Measurements from ENCODE around the gene RAB17. TPM values are rescaled to one million over a fixed set of nuclear protein-coding genes. Genes with fewer than 3 reads are reported as not detected.
A peak's percentile ranks its signal among the peaks of the same experiment; 100 is the strongest.

RAB17 gene
- total and polyA plus RNA-seq, 2 of the 8 experiments (the other 6 are each of a cell fraction or from before 2014, with no cell fraction given) = 42.6 to 83.4 TPM

GRCh38 chr2:237625777-237626176 lies 35.2 kb upstream of the RAB17 start:
- Histone ChIP-seq H4K91ac (replicated peaks; ENCODE audit: insufficient read length, low read length) (no peak overlapping the region), H2BK5ac (ENCODE audit: low read depth, low read length) (peak overlapping the region; percentile 16; the same call in 1 of the 2 replicates), H3K79me1 (ENCODE audit: low read depth, low read length) (peaks cover 2% of the 10 kb centered on the region), H3K14ac (ENCODE audit: insufficient read length) (no peak overlapping the region), H2AK5ac (ENCODE audit: low read depth, low read length) (peak overlapping the region; percentile 77; the same call in 1 of the 2 replicates), H4K20me1 (replicated peaks in 1 of 2; ENCODE audit: control insufficient read depth in 1 of 2, insufficient read depth in 2 of 2, low read length in 2 of 2) (peaks cover 0 to 2% of the 10 kb centered on the region in 2 experiments), H2BK12ac (ENCODE audit: low read depth, low read length) (peak overlapping the region; percentile 70), H3K4me1 (replicated peaks in 1 of 4; ENCODE audit: control insufficient read depth in 3 of 4, insufficient read depth in 4 of 4, low read length in 3 of 4) (peaks cover 0 to 13% (median 8%) of the 10 kb centered on the region in 4 experiments; a peak in 5 of 7 replicates), H4K5ac (ENCODE audit: insufficient read length, low read depth, low read length) (no peak overlapping the region), H3K23ac (ENCODE audit: insufficient read length) (no peak overlapping the region), H3K4me2 (ENCODE audit: insufficient read depth in 1 of 2, low read depth in 2 of 2, low read length in 2 of 2) (no peak overlapping the region; a peak in 1 of 4 replicates), H3K4me3 (ENCODE audit: extremely low read depth in 1 of 4, insufficient read depth in 2 of 4, low read depth in 3 of 4, low read length in 4 of 4) (no peak overlapping the region), H3K36me3 (ENCODE audit: control insufficient read depth in 2 of 4, insufficient read depth in 4 of 4, low read length in 3 of 4) (no peaks in the 10 kb centered on the region), H3K79me2 (ENCODE audit: control insufficient read depth in 1 of 2, insufficient read depth in 2 of 2, low read length in 2 of 2) (peaks cover 0 to 12% of the 10 kb centered on the region in 2 experiments; a peak in 2 of 4 replicates), H2AFZ (ENCODE audit: low read length) (no peak overlapping the region), H3K4ac (replicated peaks; ENCODE audit: insufficient read length, low read depth, low read length) (no peak overlapping the region), H3K18ac (ENCODE audit: extremely low read depth, low read length) (no peak overlapping the region), H2BK15ac (ENCODE audit: low read length) (peak overlapping the region; percentile 93; the same call in 1 of the 2 replicates), H3K23me2 (ENCODE audit: low read depth, low read length) (peaks cover 5% of the 10 kb centered on the region), H3K9me3 (ENCODE audit: insufficient read depth in 2 of 2, low read depth in 1 of 2, low read length in 1 of 2) (no peaks in the 10 kb centered on the region), H3K56ac (replicated peaks; ENCODE audit: insufficient read length, low read depth, low read length) (no peak overlapping the region), H3K27me3 (replicated peaks in 1 of 4; ENCODE audit: control insufficient read depth in 3 of 4, extremely low read depth in 1 of 4, insufficient read depth in 3 of 4, low read length in 3 of 4) (peaks cover 0 to 31% (median 24%) of the 10 kb centered on the region in 4 experiments; a peak in 6 of 7 replicates), H2BK120ac (replicated peaks; ENCODE audit: low read depth, low read length) (no peak overlapping the region), H4K8ac (ENCODE audit: extremely low read depth, insufficient read depth, low read length) (no peak overlapping the region), H2BK20ac (ENCODE audit: low read length) (no peak overlapping the region), H3K27ac (ENCODE audit: low read depth, low read length) (no peak overlapping the region), H3K9ac (replicated peaks in 1 of 4; ENCODE audit: extremely low read depth in 1 of 4, low read depth in 3 of 4, low read length in 3 of 4) (no peak overlapping the region)
- DNase-seq (ENCODE audit: low read depth in 1 of 2, low spot score in 2 of 2) (no peak), FAIRE-seq (no peak)
- POLR2A ChIA-PET (ENCODE audit: partially characterized antibody) = interaction anchor here (2.0 to 6.7 kb wide), 4 partner anchors 11 to 49 kb away, joined by 7 to 42 read pairs (median 10); no protein-coding TSS in a partner anchor
- CTCF ChIA-PET (ENCODE audit: partially characterized antibody) = interaction anchor here (0.8 to 2.4 kb wide), 7 partner anchors 8 to 120 kb away, joined by 3 to 12 read pairs (median 4); no protein-coding TSS in a partner anchor
- TF ChIP-seq CBX8 (IDR thresholded peaks at IDR 0.05; ENCODE audit: borderline replicate concordance, low read depth, low read length) (no peak), JUN (IDR thresholded peaks at IDR 0.05; ENCODE audit: low read depth, low read length) (no peak)
- 64% methylated on average over 6 of the region's 6 CpGs; no CpG with 5 or more reads in 1 of the 2 experiments for WGBS, 2 experiments (ENCODE audit: extremely low coverage in 1 of 2, insufficient coverage in 1 of 2, insufficient read length in 1 of 2, insufficient replicate concordance in 2 of 2, low coverage in 1 of 2, low lambda C conversion rate in 2 of 2, missing lambda C conversion rate in 1 of 2)

Measured in H1 (cell line).